ENCODE data around the gene IQCF5. TPM values are rescaled to one million over a fixed set of nuclear protein-coding genes. Genes with fewer than 3 reads are reported as not detected.
"Not testable (repeated sequence)": the region's sequence is repeated elsewhere in the genome, so short reads cannot be mapped to it uniquely, and the experiment has no call there.

The IQCF5 gene
- not detected for total RNA-seq

GRCh38 chr3:51875501-51875900, at the start of gene IQCF5:
IQCF5 (minus strand) TSS chr3:51875601; CDS start chr3:51875531, 70 bp downstream.
- Mint-ChIP-seq H3K27ac (no peak within 1 kb of the TSS), H3K4me3 (no peak within 1 kb of the TSS), H3K9me3 (no peaks in the 10 kb centered on the region), H3K4me1 (ENCODE audit: low read depth in 2 of 2) (peaks cover 7 to 9% of the 10 kb centered on the region in 2 donors), H3K36me3 (no peaks in the 10 kb centered on the region), H3K27me3 (peaks cover 18 to 23% of the 10 kb centered on the region in 2 donors)
- no peak for DNase-seq (ENCODE audit: low spot score)
- ATAC-seq, result no peak

- no peaks in the 10 kb centered on the region for H3K36me3 Mint-ChIP-seq
- ATAC-seq (no peak), DNase-seq (ENCODE audit: low spot score) (no peak)
- H3K4me1 Mint-ChIP-seq (ENCODE audit: low read depth in 2 of 2), result no peaks in the 10 kb centered on the region
- H3K4me3 Mint-ChIP-seq, result no peak overlapping the region
- H3K9me3 Mint-ChIP-seq, result no peaks in the 10 kb centered on the region
- H3K27me3 Mint-ChIP-seq, result peaks cover 25 to 29% of the 10 kb centered on the region in 2 donors
- no peak overlapping the region for H3K27ac Mint-ChIP-seq
Observed at GRCh38 chr3:51921081-51921578, 45.7 kb upstream of the IQCF5 start.

- Mint-ChIP-seq H3K9me3 (no peaks in the 10 kb centered on the region), H3K27ac (no peak overlapping the region), H3K4me3 (no peak overlapping the region), H3K36me3 (no peaks in the 10 kb centered on the region), H3K27me3 (peaks cover 17 to 19% of the 10 kb centered on the region in 2 donors), H3K4me1 (ENCODE audit: low read depth in 2 of 2) (no peaks in the 10 kb centered on the region)
- DNase-seq (ENCODE audit: low spot score) (no peak), ATAC-seq (no peak)
Observed at GRCh38 chr3:51916418-51916817, 41.0 kb upstream of the IQCF5 start.

GRCh38 chr3:51908026-51908425, 32.6 kb upstream of the IQCF5 start:
- ATAC-seq (no peak), DNase-seq (ENCODE audit: low spot score) (no peak)
- H3K4me3 Mint-ChIP-seq, result no peak overlapping the region
- no peaks in the 10 kb centered on the region for H3K9me3 Mint-ChIP-seq
- no peaks in the 10 kb centered on the region for H3K4me1 Mint-ChIP-seq (ENCODE audit: low read depth in 2 of 2)
- no peak overlapping the region for H3K27ac Mint-ChIP-seq
- H3K27me3 Mint-ChIP-seq, result peaks cover 19 to 29% of the 10 kb centered on the region in 2 donors
- H3K36me3 Mint-ChIP-seq, result peaks cover 13% of the 10 kb centered on the region

GRCh38 chr3:51904034-51904823, 28.8 kb upstream of the IQCF5 start:
- Mint-ChIP-seq H3K36me3 (peaks cover 13% of the 10 kb centered on the region), H3K9me3 (no peaks in the 10 kb centered on the region), H3K27me3 (peaks cover 29 to 61% of the 10 kb centered on the region in 2 donors), H3K4me3 (no peak overlapping the region), H3K27ac (no peak overlapping the region), H3K4me1 (ENCODE audit: low read depth in 2 of 2) (no peaks in the 10 kb centered on the region)
- DNase-seq (ENCODE audit: low spot score) (no peak), ATAC-seq (no peak)

- peak overlapping the region in 1 of 2 donors; percentile 9 for H3K27ac Mint-ChIP-seq
- not testable (repeated sequence) for DNase-seq (ENCODE audit: low spot score); H3K9me3 Mint-ChIP-seq; ATAC-seq; H3K4me1 Mint-ChIP-seq (ENCODE audit: low read depth in 2 of 2); H3K36me3 Mint-ChIP-seq; H3K4me3 Mint-ChIP-seq
- H3K27me3 Mint-ChIP-seq, result peaks cover 31 to 59% of the 10 kb centered on the region in 2 donors
Observed at GRCh38 chr3:51902361-51902760, 27.0 kb upstream of the IQCF5 start.

- H3K36me3 Mint-ChIP-seq; H3K4me3 Mint-ChIP-seq; H3K4me1 Mint-ChIP-seq (ENCODE audit: low read depth in 2 of 2); H3K27ac Mint-ChIP-seq; H3K9me3 Mint-ChIP-seq; ATAC-seq; DNase-seq (ENCODE audit: low spot score): not testable (repeated sequence)
- H3K27me3 Mint-ChIP-seq, result peaks cover 41 to 74% of the 10 kb centered on the region in 2 donors
Observed at GRCh38 chr3:51900043-51900442, 24.6 kb upstream of the IQCF5 start.

GRCh38 chr3:51897391-51897790, 22.0 kb upstream of the IQCF5 start:
- no peak overlapping the region for H3K27ac Mint-ChIP-seq
- H3K4me1 Mint-ChIP-seq (ENCODE audit: low read depth in 2 of 2), result no peaks in the 10 kb centered on the region
- no peak for ATAC-seq
- no peak overlapping the region for H3K4me3 Mint-ChIP-seq
- no peak for DNase-seq (ENCODE audit: low spot score)
- H3K27me3 Mint-ChIP-seq, result peaks cover 34 to 59% of the 10 kb centered on the region in 2 donors
- no peaks in the 10 kb centered on the region for H3K36me3 Mint-ChIP-seq
- H3K9me3 Mint-ChIP-seq, result no peaks in the 10 kb centered on the region

GRCh38 chr3:51896607-51897305, 21.4 kb upstream of the IQCF5 start:
- no peaks in the 10 kb centered on the region for H3K9me3 Mint-ChIP-seq
- no peaks in the 10 kb centered on the region for H3K36me3 Mint-ChIP-seq
- ATAC-seq (no peak), DNase-seq (ENCODE audit: low spot score) (no peak)
- peaks cover 38 to 52% of the 10 kb centered on the region in 2 donors for H3K27me3 Mint-ChIP-seq
- no peak overlapping the region for H3K4me3 Mint-ChIP-seq
- peaks cover 3 to 6% of the 10 kb centered on the region in 2 donors for H3K4me1 Mint-ChIP-seq (ENCODE audit: low read depth in 2 of 2)
- H3K27ac Mint-ChIP-seq, result no peak overlapping the region

GRCh38 chr3:51894939-51895338, 19.5 kb upstream of the IQCF5 start:
- H3K27ac Mint-ChIP-seq, result no peak overlapping the region
- DNase-seq (ENCODE audit: low spot score) (no peak), ATAC-seq (no peak)
- H3K4me3 Mint-ChIP-seq, result no peak overlapping the region
- peaks cover 35 to 40% of the 10 kb centered on the region in 2 donors for H3K27me3 Mint-ChIP-seq
- peaks cover 10 to 12% of the 10 kb centered on the region in 2 donors for H3K4me1 Mint-ChIP-seq (ENCODE audit: low read depth in 2 of 2)
- no peaks in the 10 kb centered on the region for H3K9me3 Mint-ChIP-seq
- no peaks in the 10 kb centered on the region for H3K36me3 Mint-ChIP-seq

- no peak for DNase-seq (ENCODE audit: low spot score)
- Mint-ChIP-seq H3K36me3 (no peaks in the 10 kb centered on the region), H3K4me1 (ENCODE audit: low read depth in 2 of 2) (peaks cover 10 to 12% of the 10 kb centered on the region in 2 donors), H3K4me3 (no peak overlapping the region), H3K27me3 (peaks cover 34 to 41% of the 10 kb centered on the region in 2 donors), H3K27ac (no peak overlapping the region), H3K9me3 (no peaks in the 10 kb centered on the region)
- ATAC-seq, result no peak
Observed at GRCh38 chr3:51894391-51894790, 19.0 kb upstream of the IQCF5 start.

GRCh38 chr3:51891242-51892039, 16.0 kb upstream of the IQCF5 start:
- DNase-seq (ENCODE audit: low spot score) (no peak), ATAC-seq (peak in 1 of 2 donors; percentile 32)
- Mint-ChIP-seq H3K27ac (no peak overlapping the region), H3K4me1 (ENCODE audit: low read depth in 2 of 2) (peaks cover 10 to 12% of the 10 kb centered on the region in 2 donors), H3K9me3 (no peaks in the 10 kb centered on the region), H3K4me3 (no peak overlapping the region), H3K27me3 (peaks cover 17 to 24% of the 10 kb centered on the region in 2 donors), H3K36me3 (no peaks in the 10 kb centered on the region)

- H3K9me3 Mint-ChIP-seq, result no peaks in the 10 kb centered on the region
- no peak overlapping the region for H3K4me3 Mint-ChIP-seq
- DNase-seq (ENCODE audit: low spot score) (no peak), ATAC-seq (no peak)
- no peaks in the 10 kb centered on the region for H3K36me3 Mint-ChIP-seq
- H3K27me3 Mint-ChIP-seq, result peaks cover 11 to 26% of the 10 kb centered on the region in 2 donors
- H3K27ac Mint-ChIP-seq, result no peak overlapping the region
- peaks cover 10 to 12% of the 10 kb centered on the region in 2 donors for H3K4me1 Mint-ChIP-seq (ENCODE audit: low read depth in 2 of 2)
Observed at GRCh38 chr3:51888463-51889105, 13.2 kb upstream of the IQCF5 start.

All from natural killer cell treated with Interleukin-12 subunit alpha and Interleukin-12 subunit beta and Interleukin-15 and Interleukin-18, amount 100 ng/mL, for 72 hours (primary cell).